DMS79 (cell line): Measurements from ENCODE around the gene TMEM135.
A peak's percentile ranks its signal among the peaks of the same experiment; 100 is the strongest.

ENCODE experiments used
- DNase-seq: peaks from one replicate; lab custom pipeline; 2025; lab: John Stamatoyannopoulos, UW

Gene TMEM135

DNA sequence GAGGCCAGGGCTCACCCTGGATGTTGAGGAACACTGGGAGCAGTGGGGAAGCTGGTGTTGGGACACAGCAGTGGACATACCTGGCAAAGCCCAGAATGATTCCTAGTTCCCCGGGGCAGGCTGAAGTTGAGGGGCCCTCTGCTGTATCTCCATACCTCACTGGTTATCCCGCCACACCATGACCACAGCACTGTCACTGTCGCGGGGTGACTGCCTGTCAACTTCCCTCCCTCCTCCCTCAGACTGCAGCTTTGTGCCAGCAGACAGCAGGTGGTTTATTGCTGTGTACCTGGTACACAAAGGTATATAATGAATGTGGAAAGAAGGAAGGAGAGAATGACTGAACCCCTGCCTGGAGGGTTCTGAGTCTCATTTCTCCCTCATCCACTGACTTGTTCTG is 318.7 kb downstream of the TMEM135 start:
- DNase-seq = no peak

DNA sequence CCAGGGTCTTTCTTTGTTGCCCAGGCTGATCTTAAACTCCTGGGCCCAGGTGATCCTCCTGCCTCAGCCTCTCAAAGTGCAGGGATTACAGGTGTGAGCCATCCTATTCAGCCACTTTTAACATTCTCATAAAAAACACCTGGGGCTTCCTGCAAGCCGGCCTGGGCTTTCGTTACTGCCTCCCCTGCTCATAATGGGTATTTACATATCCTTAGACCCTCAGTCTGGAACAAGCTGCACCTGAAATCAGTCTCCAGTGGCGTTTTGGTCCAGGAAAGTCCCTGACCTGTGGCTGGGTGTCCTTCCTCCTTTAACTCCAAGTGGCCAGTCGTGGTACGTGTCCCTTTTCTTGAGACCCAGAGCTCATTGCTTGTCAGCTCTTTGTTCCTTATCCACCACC is 320.7 kb downstream of the TMEM135 start:
- no peak for DNase-seq

DNA sequence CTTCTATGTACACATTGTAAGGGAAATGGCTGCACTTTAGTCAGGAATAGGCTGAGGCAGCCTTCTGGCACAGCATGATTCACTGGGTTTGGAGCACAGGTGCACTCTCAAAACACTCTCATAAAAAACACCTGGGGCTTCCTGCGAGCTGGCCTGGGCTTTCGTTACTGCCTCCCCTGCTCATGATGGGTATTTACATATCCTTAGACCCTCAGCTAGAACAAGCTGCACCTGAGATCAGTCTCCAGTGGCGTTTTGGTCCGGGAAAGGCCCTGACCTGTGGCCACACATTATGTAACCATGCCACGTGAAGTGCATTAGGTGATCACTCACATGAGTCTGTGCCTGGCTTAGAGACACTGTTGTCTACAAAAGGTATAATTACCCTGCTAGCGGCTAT is 321.7 kb downstream of the TMEM135 start:
- peak; percentile 28 for DNase-seq

DNA sequence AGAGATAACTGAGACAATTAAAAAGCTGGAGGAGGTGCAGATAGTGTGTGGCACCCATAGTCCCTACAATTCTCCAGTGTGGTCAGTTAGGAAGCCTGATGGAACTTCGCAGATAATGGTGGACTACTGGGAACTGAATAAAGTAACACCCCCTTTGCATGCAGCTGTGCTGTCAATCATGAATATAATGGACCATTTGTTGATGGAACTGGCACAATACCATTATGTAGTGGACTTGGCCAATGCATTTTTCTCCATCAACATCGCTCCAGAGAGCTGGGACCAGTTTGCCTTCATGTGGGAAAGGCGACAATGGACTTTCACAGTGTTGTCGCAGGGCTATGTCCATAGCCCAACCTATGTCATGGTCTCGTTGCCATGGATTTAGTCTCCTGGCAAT is 324.2 kb downstream of the TMEM135 start:
- DNase-seq = no peak

GRCh38 chr11:87366346-87366745 is 328.6 kb downstream of the TMEM135 start:
- no peak for DNase-seq

DNA sequence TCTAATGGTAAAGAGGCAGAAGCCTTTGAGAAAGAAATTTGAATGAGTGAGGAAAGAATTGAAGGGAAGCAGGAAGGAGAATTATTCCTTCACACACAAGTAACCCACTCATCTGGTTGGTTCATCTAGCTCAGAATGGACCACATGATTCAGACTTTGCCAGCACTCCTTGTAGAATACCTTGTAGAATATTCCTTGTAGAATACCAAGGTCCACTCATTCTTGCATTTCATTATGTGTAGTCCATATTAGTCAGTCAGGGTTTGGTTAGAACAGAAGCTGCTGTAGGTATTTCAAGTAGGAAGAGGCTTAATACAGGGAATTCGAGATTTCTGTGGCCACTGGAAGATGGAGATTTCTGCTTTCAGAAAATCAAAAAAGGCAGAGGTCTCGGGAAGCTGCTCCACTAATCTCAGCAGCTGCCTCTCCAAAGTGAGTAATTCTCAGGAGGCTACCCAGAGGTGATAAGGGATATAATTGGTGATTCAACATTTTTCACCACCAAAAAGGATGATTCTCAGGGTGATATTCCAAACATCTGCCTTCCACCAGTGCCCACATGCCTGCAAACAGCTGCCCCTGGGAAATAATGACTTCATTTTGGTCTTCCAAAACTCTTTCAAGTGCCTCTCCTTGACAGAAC is 329.1 kb downstream of the TMEM135 start:
- no peak for DNase-seq

GRCh38 chr11:87368151-87368550 is 330.4 kb downstream of the TMEM135 start:
- no peak for DNase-seq

DNA sequence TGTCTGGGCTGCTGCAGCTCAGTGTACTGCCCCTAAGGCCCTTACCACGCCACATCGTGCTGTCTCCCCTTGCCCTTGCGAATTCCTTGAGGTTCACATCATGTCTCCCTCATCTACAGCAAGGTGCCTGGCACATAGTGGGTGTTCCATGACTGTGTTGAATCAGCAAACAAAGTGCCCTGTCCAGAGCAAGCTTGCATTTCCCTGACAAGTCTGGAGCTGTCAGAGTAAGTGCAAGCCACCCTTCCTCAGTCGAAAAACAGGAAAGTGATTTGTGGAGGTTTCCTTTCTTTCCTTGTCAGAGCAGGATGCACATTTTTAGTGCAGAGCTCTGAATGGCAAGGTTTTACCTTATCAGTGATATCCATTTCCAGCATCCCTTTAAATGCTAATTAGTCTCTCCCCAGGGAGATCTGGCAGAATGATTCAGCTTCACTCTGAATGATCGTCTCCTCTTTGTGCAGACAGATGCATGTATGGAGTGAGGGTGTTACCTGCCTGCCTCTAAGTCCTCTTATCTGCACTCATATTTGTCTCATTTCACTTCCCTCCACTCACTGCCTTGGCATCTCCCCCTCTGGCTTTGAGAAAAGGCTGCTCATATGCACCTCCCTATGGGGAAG is 331.2 kb downstream of the TMEM135 start:
- DNase-seq = no peak

DNA sequence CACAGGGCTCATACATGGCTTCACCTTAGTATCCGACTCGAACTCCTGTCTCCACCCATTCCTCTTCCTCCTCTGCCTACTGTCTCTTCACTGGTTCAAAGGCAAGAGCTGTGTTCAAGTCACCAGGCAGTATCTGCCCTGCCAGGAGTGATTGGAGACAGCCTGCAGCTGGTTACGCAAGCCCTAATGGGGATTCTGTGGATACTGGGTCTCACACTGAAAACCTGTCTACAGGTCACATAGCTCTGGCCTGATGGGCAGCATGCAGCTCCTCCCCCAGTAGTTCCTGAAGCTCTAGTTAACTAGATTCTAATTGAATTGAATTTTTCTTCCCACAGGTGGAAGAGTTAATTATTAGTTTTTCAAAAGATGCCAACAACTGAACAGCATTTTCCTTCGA is 332.2 kb downstream of the TMEM135 start:
- DNase-seq = no peak

DNA sequence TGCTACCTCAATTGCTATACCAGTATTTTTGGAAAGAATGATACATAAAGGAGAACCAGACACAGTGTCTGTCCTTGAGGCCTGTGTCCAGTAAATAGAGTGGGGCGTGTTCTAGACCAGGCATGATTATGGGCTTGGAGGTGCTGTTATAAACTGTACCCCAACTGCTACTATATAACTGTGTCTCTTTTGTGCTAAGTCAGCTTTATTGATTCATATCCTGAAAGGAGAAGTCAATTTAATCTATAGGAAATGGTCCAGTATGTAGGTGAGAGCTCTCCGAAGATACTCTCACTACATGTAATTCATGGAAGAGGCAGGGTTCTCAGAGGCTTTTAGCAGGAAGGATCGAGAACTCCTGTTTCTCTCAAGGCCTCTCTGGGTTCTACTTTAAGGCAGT is 334.3 kb downstream of the TMEM135 start:
- DNase-seq = no peak
